Stimulated activated CD8-positive, alpha-beta memory T cell treated with anti-CD3 and anti-CD28 coated beads, Interleukin-7, amount 100 ng/mL, for 48 hours (primary cell): Measurements from ENCODE around the gene NPPB.

Experiments used
- DNase-seq, 2 donors: peaks; one replicate each; pipeline ENCODE4 v3.0.0-alpha.2; 2020; ENCODE audit warnings: low read depth in 1 of 2; ENCODE audit errors: extremely low read depth in 1 of 2

Gene NPPB

GRCh38 chr1:11881749-11882441, 23.1 kb upstream of the NPPB start:
- DNase-seq: no peak

GRCh38 chr1:11880911-11881748, 22.4 kb upstream of the NPPB start:
- DNase-seq: no peak

- no peak for DNase-seq
Measured at GRCh38 chr1:11880181-11880575, 21.4 kb upstream of the NPPB start.

- no peak for DNase-seq
Measured at GRCh38 chr1:11879311-11880180, 20.8 kb upstream of the NPPB start.

- no peak for DNase-seq
Measured at GRCh38 chr1:11878891-11879190, 20.1 kb upstream of the NPPB start.

GRCh38 chr1:11878081-11878890, 19.5 kb upstream of the NPPB start:
- no peak for DNase-seq

GRCh38 chr1:11877074-11877473, 18.3 kb upstream of the NPPB start:
- DNase-seq: no peak

GRCh38 chr1:11875094-11875493, 16.3 kb upstream of the NPPB start:
- no peak for DNase-seq

- no peak for DNase-seq
Measured at GRCh38 chr1:11874624-11875023, 15.9 kb upstream of the NPPB start.

GRCh38 chr1:11874258-11874562, 15.5 kb upstream of the NPPB start:
- DNase-seq: no peak

- no peak for DNase-seq
Measured at GRCh38 chr1:11873395-11874257, 14.9 kb upstream of the NPPB start.

- no peak for DNase-seq
Measured at GRCh38 chr1:11872545-11872944, 13.8 kb upstream of the NPPB start.

GRCh38 chr1:11869650-11870207, 11.0 kb upstream of the NPPB start:
- DNase-seq: no peak

GRCh38 chr1:11869104-11869503, 10.4 kb upstream of the NPPB start:
- DNase-seq: no peak

- DNase-seq: no peak
Measured at GRCh38 chr1:11868331-11868980, 9.7 kb upstream of the NPPB start.

GRCh38 chr1:11862890-11863289, 4.1 kb upstream of the NPPB start:
- DNase-seq: no peak

GRCh38 chr1:11860587-11860986, 1.8 kb upstream of the NPPB start:
- no peak for DNase-seq

GRCh38 chr1:11860083-11860482, 1.3 kb upstream of the NPPB start:
- no peak for DNase-seq
